ENCODE data around the gene COL23A1. TPM values are rescaled to one million over a fixed set of nuclear protein-coding genes. Genes with fewer than 3 reads are reported as not detected.

COL23A1 gene
- total and polyA plus RNA-seq, 2 donors (not counting 1 experiment from before 2014, with no cell fraction given): 0.20 TPM; not detected in 1

DNA sequence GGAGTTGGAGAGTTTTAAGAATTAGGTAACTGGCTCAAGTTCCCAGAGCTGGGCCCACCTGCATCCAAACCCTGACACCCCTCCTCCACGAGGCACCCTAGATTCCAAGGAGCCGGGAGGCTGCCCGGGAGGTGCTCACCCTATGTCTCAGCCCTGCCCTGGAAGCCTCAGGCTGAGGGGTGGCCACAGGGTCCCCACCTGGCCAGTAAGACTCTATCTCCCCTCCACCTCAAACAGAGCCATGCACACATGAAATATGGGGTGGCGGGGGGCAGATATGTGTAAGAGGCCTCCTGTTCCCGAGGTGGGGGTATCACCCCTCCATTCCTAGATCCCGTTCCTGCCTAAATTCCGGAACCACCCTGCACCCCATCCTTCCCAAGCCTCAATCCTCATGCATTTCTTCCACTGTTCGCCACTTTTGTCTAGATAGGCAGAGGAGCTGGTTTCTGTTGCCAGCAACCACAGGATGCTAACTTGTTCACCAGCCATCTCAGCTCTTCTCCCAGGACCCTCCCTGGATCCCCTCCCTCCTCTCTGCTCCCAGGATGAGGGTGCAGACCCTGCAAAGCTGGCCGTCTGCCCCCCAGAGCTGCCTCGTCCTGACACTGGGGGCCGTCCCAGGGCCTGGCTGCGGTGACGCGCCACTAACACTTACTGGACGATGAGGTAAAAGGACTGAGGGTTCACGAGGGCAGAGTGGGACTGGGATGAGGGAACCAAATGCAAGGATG is 44.1 kb downstream of the COL23A1 start:
- H3K4me1 Mint-ChIP-seq: no peaks in the 10 kb centered on the region
- H3K4me3 ChIP-seq (ENCODE audit: control extremely low read depth in 1 of 5, extremely low read depth in 1 of 5, insufficient read depth in 1 of 5, low read depth in 2 of 5, low read length in 4 of 5): no peak overlapping the region
- ATAC-seq (ENCODE audit: low read depth): no peak
- no peak for TF ChIP-seq EZH2 (IDR thresholded peaks at IDR 0.05; ENCODE audit: borderline replicate concordance, insufficient read depth, low read depth, low read length, poor library complexity, severe bottlenecking)
- TF ChIP-seq, protein P1, sequence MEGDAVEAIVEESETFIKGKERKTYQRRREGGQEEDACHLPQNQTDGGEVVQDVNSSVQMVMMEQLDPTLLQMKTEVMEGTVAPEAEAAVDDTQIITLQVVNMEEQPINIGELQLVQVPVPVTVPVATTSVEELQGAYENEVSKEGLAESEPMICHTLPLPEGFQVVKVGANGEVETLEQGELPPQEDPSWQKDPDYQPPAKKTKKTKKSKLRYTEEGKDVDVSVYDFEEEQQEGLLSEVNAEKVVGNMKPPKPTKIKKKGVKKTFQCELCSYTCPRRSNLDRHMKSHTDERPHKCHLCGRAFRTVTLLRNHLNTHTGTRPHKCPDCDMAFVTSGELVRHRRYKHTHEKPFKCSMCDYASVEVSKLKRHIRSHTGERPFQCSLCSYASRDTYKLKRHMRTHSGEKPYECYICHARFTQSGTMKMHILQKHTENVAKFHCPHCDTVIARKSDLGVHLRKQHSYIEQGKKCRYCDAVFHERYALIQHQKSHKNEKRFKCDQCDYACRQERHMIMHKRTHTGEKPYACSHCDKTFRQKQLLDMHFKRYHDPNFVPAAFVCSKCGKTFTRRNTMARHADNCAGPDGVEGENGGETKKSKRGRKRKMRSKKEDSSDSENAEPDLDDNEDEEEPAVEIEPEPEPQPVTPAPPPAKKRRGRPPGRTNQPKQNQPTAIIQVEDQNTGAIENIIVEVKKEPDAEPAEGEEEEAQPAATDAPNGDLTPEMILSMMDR (IDR thresholded peaks at IDR 0.05): no peak
- WGBS (ENCODE audit: insufficient coverage): 88% methylated on average over 15 of the region's 16 CpGs
- CTCF ChIA-PET: no interaction called here
- H3K79me2 ChIP-seq (ENCODE audit: control insufficient read depth, insufficient read depth, low read length): no peaks in the 10 kb centered on the region
- no peaks in the 10 kb centered on the region for H3K27me3 ChIP-seq (replicated peaks in 1 of 4; ENCODE audit: control extremely low read depth in 1 of 4, control insufficient read depth in 3 of 4, insufficient read depth in 4 of 4, low read length in 3 of 4)
- no peak overlapping the region for H3K4me3 Mint-ChIP-seq
- H3K9me3 Mint-ChIP-seq (ENCODE audit: insufficient read depth): no peaks in the 10 kb centered on the region
- H3K9ac ChIP-seq (ENCODE audit: low read length): no peak overlapping the region
- peaks cover 0 to 7% (median 0%) of the 10 kb centered on the region in 3 donors for H3K9me3 ChIP-seq (ENCODE audit: control extremely low read depth in 1 of 3, control insufficient read depth in 2 of 3, insufficient read depth in 1 of 3, low read length in 2 of 3)
- no peaks in the 10 kb centered on the region for H3K36me3 ChIP-seq (replicated peaks in 1 of 2; ENCODE audit: control extremely low read depth in 1 of 2, control insufficient read depth in 1 of 2, extremely low read depth in 1 of 2, insufficient read depth in 2 of 2, low read length in 1 of 2)
- H3K4me1 ChIP-seq (ENCODE audit: control insufficient read depth in 2 of 2, insufficient read depth in 2 of 2, low read length in 2 of 2): no peaks in the 10 kb centered on the region
- POLR2A ChIA-PET: no interaction called here
- no peak overlapping the region for H3K27ac ChIP-seq (ENCODE audit: low read length in 2 of 2)
- intact Hi-C loops (cut with micrococcal nuclease): no loop called here
- H3K4me2 ChIP-seq (replicated peaks; ENCODE audit: low read depth, low read length, poor library complexity, severe bottlenecking): no peak overlapping the region
- no peak for DNase-seq
- no peak overlapping the region for H3K27ac Mint-ChIP-seq
- H3K27me3 Mint-ChIP-seq: peaks cover under 1% of the 10 kb centered on the region
- no peaks in the 10 kb centered on the region for H4K20me1 ChIP-seq (ENCODE audit: control insufficient read depth, insufficient read depth, low read length, poor library complexity, severe bottlenecking)
- no peak overlapping the region for H2AFZ ChIP-seq (ENCODE audit: insufficient read depth, low read depth, low read length, poor library complexity, severe bottlenecking)

DNA sequence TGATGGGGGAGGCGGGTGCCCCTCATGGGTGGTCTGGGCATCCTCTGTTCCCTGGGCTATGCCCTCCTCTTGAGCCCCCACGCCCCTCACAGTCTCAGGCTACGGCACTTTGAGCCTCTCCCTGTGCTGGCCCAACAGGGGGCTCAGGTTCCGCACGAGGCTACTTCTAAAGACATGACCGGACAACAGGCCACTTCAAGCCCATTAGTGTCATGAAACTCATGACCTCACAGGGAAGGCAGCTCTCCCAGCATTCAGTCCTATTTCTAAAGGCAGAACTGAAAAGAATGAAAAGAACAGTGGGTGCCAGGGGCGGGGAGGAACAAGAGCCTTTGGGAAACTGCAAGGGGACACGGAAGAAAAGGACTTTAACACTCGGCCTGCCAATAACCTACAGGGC is 45.0 kb downstream of the COL23A1 start:
- ChIA-PET POLR2A (no interaction called here), CTCF (no interaction called here)
- Mint-ChIP-seq H3K9me3 (ENCODE audit: insufficient read depth) (no peaks in the 10 kb centered on the region), H3K4me1 (no peaks in the 10 kb centered on the region), H3K4me3 (no peak overlapping the region), H3K27ac (no peak overlapping the region), H3K27me3 (peaks cover 3% of the 10 kb centered on the region)
- no peak overlapping the region for H3K4me3 ChIP-seq (ENCODE audit: control extremely low read depth in 1 of 5, extremely low read depth in 1 of 5, insufficient read depth in 1 of 5, low read depth in 2 of 5, low read length in 4 of 5)
- H3K36me3 ChIP-seq (replicated peaks in 1 of 2; ENCODE audit: control extremely low read depth in 1 of 2, control insufficient read depth in 1 of 2, extremely low read depth in 1 of 2, insufficient read depth in 2 of 2, low read length in 1 of 2): no peaks in the 10 kb centered on the region
- H3K27ac ChIP-seq (ENCODE audit: low read length in 2 of 2): no peak overlapping the region
- H2AFZ ChIP-seq (ENCODE audit: insufficient read depth, low read depth, low read length, poor library complexity, severe bottlenecking): no peak overlapping the region
- no peaks in the 10 kb centered on the region for H3K79me2 ChIP-seq (ENCODE audit: control insufficient read depth, insufficient read depth, low read length)
- 93% methylated on average over 8 of the region's 9 CpGs for WGBS (ENCODE audit: insufficient coverage)
- H3K27me3 ChIP-seq (replicated peaks in 1 of 4; ENCODE audit: control extremely low read depth in 1 of 4, control insufficient read depth in 3 of 4, insufficient read depth in 4 of 4, low read length in 3 of 4): no peaks in the 10 kb centered on the region
- H3K4me1 ChIP-seq (ENCODE audit: control insufficient read depth in 2 of 2, insufficient read depth in 2 of 2, low read length in 2 of 2): no peaks in the 10 kb centered on the region
- DNase-seq: no peak
- peaks cover 0 to 7% (median 0%) of the 10 kb centered on the region in 3 donors for H3K9me3 ChIP-seq (ENCODE audit: control extremely low read depth in 1 of 3, control insufficient read depth in 2 of 3, insufficient read depth in 1 of 3, low read length in 2 of 3)
- no peak for ATAC-seq (ENCODE audit: low read depth)
- no peak overlapping the region for H3K9ac ChIP-seq (ENCODE audit: low read length)
- no peak overlapping the region for H3K4me2 ChIP-seq (replicated peaks; ENCODE audit: low read depth, low read length, poor library complexity, severe bottlenecking)
- no peaks in the 10 kb centered on the region for H4K20me1 ChIP-seq (ENCODE audit: control insufficient read depth, insufficient read depth, low read length, poor library complexity, severe bottlenecking)
- TF ChIP-seq EZH2 (IDR thresholded peaks at IDR 0.05; ENCODE audit: borderline replicate concordance, insufficient read depth, low read depth, low read length, poor library complexity, severe bottlenecking): no peak
- TF ChIP-seq, protein P1 (IDR thresholded peaks at IDR 0.05): no peak
- intact Hi-C loops (cut with micrococcal nuclease): no loop called here

Data from B cell (primary cell).